Stimulated activated naive B cell treated with anti-CD40 and anti-IgM and Interleukin-4, amounts not matched to agents 10 μg/mL and 1 μg/mL and 100 μg/mL, for 72 hours (primary cell): ENCODE results near the gene EXD2.

ENCODE experiments used
- ATAC-seq, 2 donors: fragments of 150-1000 bp; cut with Tn5 transposase; replicated peaks; 2 replicates each; pipeline ENCODE4 v1.10.0; 2021; ENCODE audit warnings: moderate library complexity in 1 of 2
- DNase-seq: peaks from one replicate; pipeline ENCODE4 v3.0.0; 2021
- H3K27ac Mint-ChIP-seq: one replicate; pipeline ENCODE4 v1.8.0; 2022; ENCODE audit warnings: mild to moderate bottlenecking, mixed read lengths
- H3K27me3 Mint-ChIP-seq, 2 donors: one replicate each; pipeline ENCODE4 v1.8.0; 2022; ENCODE audit warnings: mixed read lengths in 2 of 2
- H3K36me3 Mint-ChIP-seq, 2 donors: one replicate each; pipeline ENCODE4 v1.8.0; 2022; ENCODE audit warnings: mixed read lengths in 2 of 2, mild to moderate bottlenecking in 1 of 2
- H3K4me1 Mint-ChIP-seq, 2 donors: one replicate each; pipeline ENCODE4 v1.8.0; 2022; ENCODE audit warnings: mixed read lengths in 2 of 2, mild to moderate bottlenecking in 1 of 2
- H3K4me3 Mint-ChIP-seq, 2 donors: one replicate each; pipeline ENCODE4 v1.8.0; 2022; ENCODE audit warnings: mild to moderate bottlenecking in 2 of 2, mixed read lengths in 2 of 2, moderate library complexity in 1 of 2
- H3K9me3 Mint-ChIP-seq, 2 donors: one replicate each; pipeline ENCODE4 v1.8.0; 2022; ENCODE audit warnings: mixed read lengths in 2 of 2, mild to moderate bottlenecking in 1 of 2

Gene EXD2

GRCh38 chr14:69247676-69248440 is 56.6 kb downstream of the EXD2 start:
- H3K36me3 Mint-ChIP-seq: no peaks in the 10 kb centered on the region
- H3K27me3 Mint-ChIP-seq: peaks cover 0 to 8% of the 10 kb centered on the region in 2 donors
- no peak overlapping the region for H3K27ac Mint-ChIP-seq
- no peak for ATAC-seq
- H3K9me3 Mint-ChIP-seq: no peaks in the 10 kb centered on the region
- peaks cover 0 to 2% of the 10 kb centered on the region in 2 donors for H3K4me1 Mint-ChIP-seq
- no peak for DNase-seq
- H3K4me3 Mint-ChIP-seq: no peak overlapping the region

GRCh38 chr14:69249603-69250002 is 58.3 kb downstream of the EXD2 start:
- H3K27ac Mint-ChIP-seq: no peak overlapping the region
- H3K4me3 Mint-ChIP-seq: no peak overlapping the region
- DNase-seq (no peak), ATAC-seq (no peak)
- H3K9me3 Mint-ChIP-seq: no peaks in the 10 kb centered on the region
- no peaks in the 10 kb centered on the region for H3K36me3 Mint-ChIP-seq
- H3K27me3 Mint-ChIP-seq: peaks cover 6 to 14% of the 10 kb centered on the region in 2 donors
- H3K4me1 Mint-ChIP-seq: peaks cover 0 to 2% of the 10 kb centered on the region in 2 donors

- Mint-ChIP-seq H3K27me3 (peaks cover 24 to 32% of the 10 kb centered on the region in 2 donors), H3K4me1 (peaks cover 0 to 2% of the 10 kb centered on the region in 2 donors), H3K4me3 (no peak overlapping the region), H3K36me3 (no peaks in the 10 kb centered on the region), H3K9me3 (no peaks in the 10 kb centered on the region), H3K27ac (no peak overlapping the region)
- ATAC-seq (no peak), DNase-seq (no peak)
Measured at GRCh38 chr14:69252851-69253250, 61.6 kb downstream of the EXD2 start.

GRCh38 chr14:69259168-69259526 is 67.8 kb downstream of the EXD2 start:
- no peak overlapping the region for H3K27ac Mint-ChIP-seq
- no peaks in the 10 kb centered on the region for H3K36me3 Mint-ChIP-seq
- DNase-seq: no peak
- H3K4me3 Mint-ChIP-seq: peak overlapping the region in 1 of 2 donors; percentile 71
- peaks cover 4 to 17% of the 10 kb centered on the region in 2 donors for H3K4me1 Mint-ChIP-seq
- no peak for ATAC-seq
- peaks cover 60 to 63% of the 10 kb centered on the region in 2 donors for H3K27me3 Mint-ChIP-seq
- H3K9me3 Mint-ChIP-seq: no peaks in the 10 kb centered on the region

GRCh38 chr14:69259527-69260189 is 68.4 kb downstream of the EXD2 start, which contains the start of gene GALNT16:
TSS of gene GALNT16 (plus strand) at chr14:69260158. CDS start at chr14:69260291, 133 bp downstream.
- ATAC-seq (peak in 1 of 2 donors; percentile 7), DNase-seq (no peak)
- H3K27ac Mint-ChIP-seq: peak within 1 kb of the TSS; percentile 42
- peaks cover 4 to 17% of the 10 kb centered on the region in 2 donors for H3K4me1 Mint-ChIP-seq
- H3K4me3 Mint-ChIP-seq: peak within 1 kb of the TSS; percentile 83 to 84
- H3K9me3 Mint-ChIP-seq: no peaks in the 10 kb centered on the region
- H3K27me3 Mint-ChIP-seq: peaks cover 60 to 61% of the 10 kb centered on the region in 2 donors
- H3K36me3 Mint-ChIP-seq: no peaks in the 10 kb centered on the region

- Mint-ChIP-seq H3K27ac (no peak overlapping the region), H3K4me3 (peak overlapping the region; percentile 69 to 76), H3K36me3 (no peaks in the 10 kb centered on the region), H3K4me1 (peaks cover 4 to 17% of the 10 kb centered on the region in 2 donors), H3K9me3 (no peaks in the 10 kb centered on the region), H3K27me3 (peaks cover 60 to 62% of the 10 kb centered on the region in 2 donors)
- no peak for DNase-seq
- peak; percentile 12 to 22 for ATAC-seq
Measured at GRCh38 chr14:69260190-69260860, 69.0 kb downstream of the EXD2 start.

GRCh38 chr14:69260861-69261564 is 69.7 kb downstream of the EXD2 start:
- Mint-ChIP-seq H3K36me3 (no peaks in the 10 kb centered on the region), H3K4me1 (peaks cover 4 to 17% of the 10 kb centered on the region in 2 donors), H3K27ac (peak overlapping the region; percentile 42), H3K9me3 (no peaks in the 10 kb centered on the region), H3K4me3 (peak overlapping the region; percentile 83 to 84), H3K27me3 (peaks cover 57% of the 10 kb centered on the region in 2 donors)
- ATAC-seq: peak; percentile 85
- DNase-seq: peak; percentile 26

GRCh38 chr14:69261761-69262331 is 70.5 kb downstream of the EXD2 start:
- Mint-ChIP-seq H3K27me3 (peaks cover 49 to 50% of the 10 kb centered on the region in 2 donors), H3K4me3 (no peak overlapping the region), H3K4me1 (peaks cover 4 to 17% of the 10 kb centered on the region in 2 donors), H3K27ac (no peak overlapping the region), H3K36me3 (no peaks in the 10 kb centered on the region), H3K9me3 (no peaks in the 10 kb centered on the region)
- no peak for DNase-seq
- no peak for ATAC-seq

GRCh38 chr14:69262516-69262915 is 71.2 kb downstream of the EXD2 start:
- H3K27ac Mint-ChIP-seq: no peak overlapping the region
- no peak overlapping the region for H3K4me3 Mint-ChIP-seq
- H3K9me3 Mint-ChIP-seq: no peaks in the 10 kb centered on the region
- H3K36me3 Mint-ChIP-seq: no peaks in the 10 kb centered on the region
- H3K4me1 Mint-ChIP-seq: peaks cover 4 to 17% of the 10 kb centered on the region in 2 donors
- DNase-seq: no peak
- peaks cover 49 to 50% of the 10 kb centered on the region in 2 donors for H3K27me3 Mint-ChIP-seq
- ATAC-seq: no peak

- Mint-ChIP-seq H3K36me3 (no peaks in the 10 kb centered on the region), H3K4me1 (peaks cover 4 to 17% of the 10 kb centered on the region in 2 donors), H3K27me3 (peaks cover 43 to 44% of the 10 kb centered on the region in 2 donors), H3K4me3 (no peak overlapping the region), H3K9me3 (no peaks in the 10 kb centered on the region), H3K27ac (no peak overlapping the region)
- ATAC-seq (no peak), DNase-seq (no peak)
Measured at GRCh38 chr14:69263364-69263763, 72.1 kb downstream of the EXD2 start.

GRCh38 chr14:69263771-69264170 is 72.5 kb downstream of the EXD2 start:
- H3K4me1 Mint-ChIP-seq: peaks cover 4 to 17% of the 10 kb centered on the region in 2 donors
- DNase-seq: no peak
- H3K36me3 Mint-ChIP-seq: no peaks in the 10 kb centered on the region
- no peak for ATAC-seq
- no peaks in the 10 kb centered on the region for H3K9me3 Mint-ChIP-seq
- H3K27ac Mint-ChIP-seq: no peak overlapping the region
- H3K27me3 Mint-ChIP-seq: peaks cover 39% of the 10 kb centered on the region in 2 donors
- H3K4me3 Mint-ChIP-seq: no peak overlapping the region

- H3K4me1 Mint-ChIP-seq: no peaks in the 10 kb centered on the region
- H3K9me3 Mint-ChIP-seq: no peaks in the 10 kb centered on the region
- H3K36me3 Mint-ChIP-seq: no peaks in the 10 kb centered on the region
- H3K27ac Mint-ChIP-seq: no peak overlapping the region
- H3K27me3 Mint-ChIP-seq: peaks cover 23 to 25% of the 10 kb centered on the region in 2 donors
- DNase-seq: no peak
- no peak overlapping the region for H3K4me3 Mint-ChIP-seq
- ATAC-seq: no peak
Measured at GRCh38 chr14:69266572-69267345, 75.5 kb downstream of the EXD2 start.

GRCh38 chr14:69267492-69267891 is 76.2 kb downstream of the EXD2 start:
- DNase-seq: no peak
- Mint-ChIP-seq H3K27ac (no peak overlapping the region), H3K4me3 (no peak overlapping the region), H3K27me3 (peaks cover 16 to 18% of the 10 kb centered on the region in 2 donors), H3K4me1 (no peaks in the 10 kb centered on the region), H3K36me3 (no peaks in the 10 kb centered on the region), H3K9me3 (no peaks in the 10 kb centered on the region)
- no peak for ATAC-seq
